AG10803 (cell line): Measurements from ENCODE around the gene HPD.
"Not testable (repeated sequence)": the region's sequence is repeated elsewhere in the genome, so short reads cannot be mapped to it uniquely, and the experiment has no call there.

Experiments
- DNase-seq: peaks from one replicate; pipeline ENCODE4 v3.0.0; 2010; ENCODE audit warnings: low read depth
- H3K4me3 ChIP-seq: 2 replicates; pipeline ENCODE4 v1.5.1; 2011; ENCODE audit warnings: mild to moderate bottlenecking, low read length, control low read depth
- CTCF ChIP-seq: conservative IDR thresholded peaks from 2 replicates; pipeline ENCODE4 v1.5.1; 2011; ENCODE audit warnings: mild to moderate bottlenecking, low read length, control low read depth, inconsistent platforms

The HPD gene

GRCh38 chr12:121791671-121792551, 66.7 kb downstream of the HPD start:
- DNase-seq: no peak
- H3K4me3 ChIP-seq: no peak overlapping the region

GRCh38 chr12:121790785-121791184, 67.9 kb downstream of the HPD start:
- not testable (repeated sequence) for H3K4me3 ChIP-seq, DNase-seq

More at GRCh38 chr12:121791671-121792551, 66.7 kb downstream of the HPD start:
- TF ChIP-seq CTCF: no peak

GRCh38 chr12:121789800-121790728, 68.6 kb downstream of the HPD start:
- DNase-seq: no peak
- TF ChIP-seq CTCF: no peak
- H3K4me3 ChIP-seq: no peak overlapping the region
